Superior temporal gyrus (tissue), 1 donor: ENCODE data around the gene WIPI1.
"Not testable (repeated sequence)": the region's sequence is repeated elsewhere in the genome, so short reads cannot be mapped to it uniquely, and the experiment has no call there.

ENCODE experiments used
- DNase-seq: peaks from one replicate; pipeline ENCODE4 v3.0.0-alpha.2; 2016; ENCODE audit errors: extremely low spot score

The WIPI1 gene

GRCh38 chr17:68383443-68384321 lies 73.6 kb downstream of the WIPI1 start:
- DNase-seq, result no peak

- no peak for DNase-seq
Observed at GRCh38 chr17:68383120-68383442, 74.2 kb downstream of the WIPI1 start.

GRCh38 chr17:68382582-68383085 lies 74.7 kb downstream of the WIPI1 start:
- DNase-seq, result no peak

- no peak for DNase-seq
Observed at GRCh38 chr17:68381076-68381900, 76.0 kb downstream of the WIPI1 start.

- DNase-seq, result no peak
Observed at GRCh38 chr17:68379692-68380677, 77.3 kb downstream of the WIPI1 start.

GRCh38 chr17:68379177-68379510 lies 78.2 kb downstream of the WIPI1 start:
- no peak for DNase-seq

- DNase-seq, result no peak
Observed at GRCh38 chr17:68378268-68379176, 78.8 kb downstream of the WIPI1 start.

- no peak for DNase-seq
Observed at GRCh38 chr17:68377771-68378267, 79.5 kb downstream of the WIPI1 start.

GRCh38 chr17:68376178-68376577 lies 81.1 kb downstream of the WIPI1 start:
- not testable (repeated sequence) for DNase-seq

- no peak for DNase-seq
Observed at GRCh38 chr17:68375566-68375965, 81.7 kb downstream of the WIPI1 start.
